Hepatocyte (in vitro differentiated cells): ENCODE measurements around the gene PTPN14.

Experiments
- EZH2 ChIP-seq: fragments of 200-600 bp; sonication (generic); IDR thresholded peaks from 2 replicates; pipeline ENCODE4 v1.6.1; 2016; ENCODE audit warnings: antibody characterized with exemption, mild to moderate bottlenecking, borderline replicate concordance
- EZH2phosphoT487 ChIP-seq: fragments of 200-600 bp; sonication (generic); IDR thresholded peaks from one replicate; pipeline ENCODE4 v1.6.1; 2018; ENCODE audit warnings: antibody characterized with exemption, mild to moderate bottlenecking, low read depth, moderate library complexity; ENCODE audit not compliant: unreplicated experiment, severe bottlenecking
- TF ChIP-seq, protein P1 (sequence below): fragments of 200-600 bp; sonication (generic); IDR thresholded peaks from 2 replicates; pipeline ENCODE4 v1.5.1; 2016; ENCODE audit warnings: antibody characterized with exemption, mild to moderate bottlenecking; ENCODE audit not compliant: poor library complexity

DNA sequence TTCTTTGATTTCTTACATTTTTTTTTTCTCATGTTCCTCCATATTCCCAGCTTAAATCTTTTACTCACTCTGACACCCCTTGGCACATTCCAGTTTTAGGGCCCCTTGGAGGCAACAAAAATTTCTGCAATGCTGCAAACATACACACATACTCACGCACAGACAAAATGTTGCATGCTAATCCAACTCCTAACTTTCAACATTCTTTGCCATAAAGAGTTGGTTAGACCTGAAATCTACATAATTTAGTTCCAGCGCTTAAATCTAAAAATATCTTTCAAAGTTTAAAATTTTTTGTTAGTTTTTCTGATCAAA lies 103.9 kb downstream of the PTPN14 start:
- TF ChIP-seq, protein P1, sequence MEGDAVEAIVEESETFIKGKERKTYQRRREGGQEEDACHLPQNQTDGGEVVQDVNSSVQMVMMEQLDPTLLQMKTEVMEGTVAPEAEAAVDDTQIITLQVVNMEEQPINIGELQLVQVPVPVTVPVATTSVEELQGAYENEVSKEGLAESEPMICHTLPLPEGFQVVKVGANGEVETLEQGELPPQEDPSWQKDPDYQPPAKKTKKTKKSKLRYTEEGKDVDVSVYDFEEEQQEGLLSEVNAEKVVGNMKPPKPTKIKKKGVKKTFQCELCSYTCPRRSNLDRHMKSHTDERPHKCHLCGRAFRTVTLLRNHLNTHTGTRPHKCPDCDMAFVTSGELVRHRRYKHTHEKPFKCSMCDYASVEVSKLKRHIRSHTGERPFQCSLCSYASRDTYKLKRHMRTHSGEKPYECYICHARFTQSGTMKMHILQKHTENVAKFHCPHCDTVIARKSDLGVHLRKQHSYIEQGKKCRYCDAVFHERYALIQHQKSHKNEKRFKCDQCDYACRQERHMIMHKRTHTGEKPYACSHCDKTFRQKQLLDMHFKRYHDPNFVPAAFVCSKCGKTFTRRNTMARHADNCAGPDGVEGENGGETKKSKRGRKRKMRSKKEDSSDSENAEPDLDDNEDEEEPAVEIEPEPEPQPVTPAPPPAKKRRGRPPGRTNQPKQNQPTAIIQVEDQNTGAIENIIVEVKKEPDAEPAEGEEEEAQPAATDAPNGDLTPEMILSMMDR, result no peak
- no peak for TF ChIP-seq EZH2phosphoT487
- TF ChIP-seq EZH2, result no peak
